AG10803 (cell line): ENCODE results near the gene PLEKHJ1.

ENCODE experiments used
- DNase-seq: peaks from one replicate; pipeline ENCODE4 v3.0.0; 2010; ENCODE audit warnings: low read depth
- H3K4me3 ChIP-seq: 2 replicates; pipeline ENCODE4 v1.5.1; 2011; ENCODE audit warnings: mild to moderate bottlenecking, low read length, control low read depth
- CTCF ChIP-seq: conservative IDR thresholded peaks from 2 replicates; pipeline ENCODE4 v1.5.1; 2011; ENCODE audit warnings: mild to moderate bottlenecking, low read length, control low read depth, inconsistent platforms

Gene PLEKHJ1

DNA sequence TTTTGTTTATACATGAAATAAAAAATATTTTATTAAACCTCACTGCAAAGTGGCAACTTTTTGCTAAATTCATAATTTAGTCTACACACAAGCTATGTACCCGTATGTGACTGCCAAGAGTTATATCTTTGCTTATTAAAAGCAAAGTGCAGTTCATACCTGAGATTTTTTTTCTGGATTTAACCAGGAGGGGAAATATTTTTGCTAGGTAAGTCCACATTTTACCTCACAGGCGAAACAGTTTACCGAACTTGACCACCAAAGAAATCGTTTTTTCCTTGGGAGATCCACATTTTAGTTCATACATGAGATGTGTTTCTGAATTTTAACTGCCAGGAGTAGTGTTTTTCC, 32.3 kb upstream of the PLEKHJ1 start:
- no peak for TF ChIP-seq CTCF
- no peak for DNase-seq
- H3K4me3 ChIP-seq, result peak overlapping the region; percentile 74

DNA sequence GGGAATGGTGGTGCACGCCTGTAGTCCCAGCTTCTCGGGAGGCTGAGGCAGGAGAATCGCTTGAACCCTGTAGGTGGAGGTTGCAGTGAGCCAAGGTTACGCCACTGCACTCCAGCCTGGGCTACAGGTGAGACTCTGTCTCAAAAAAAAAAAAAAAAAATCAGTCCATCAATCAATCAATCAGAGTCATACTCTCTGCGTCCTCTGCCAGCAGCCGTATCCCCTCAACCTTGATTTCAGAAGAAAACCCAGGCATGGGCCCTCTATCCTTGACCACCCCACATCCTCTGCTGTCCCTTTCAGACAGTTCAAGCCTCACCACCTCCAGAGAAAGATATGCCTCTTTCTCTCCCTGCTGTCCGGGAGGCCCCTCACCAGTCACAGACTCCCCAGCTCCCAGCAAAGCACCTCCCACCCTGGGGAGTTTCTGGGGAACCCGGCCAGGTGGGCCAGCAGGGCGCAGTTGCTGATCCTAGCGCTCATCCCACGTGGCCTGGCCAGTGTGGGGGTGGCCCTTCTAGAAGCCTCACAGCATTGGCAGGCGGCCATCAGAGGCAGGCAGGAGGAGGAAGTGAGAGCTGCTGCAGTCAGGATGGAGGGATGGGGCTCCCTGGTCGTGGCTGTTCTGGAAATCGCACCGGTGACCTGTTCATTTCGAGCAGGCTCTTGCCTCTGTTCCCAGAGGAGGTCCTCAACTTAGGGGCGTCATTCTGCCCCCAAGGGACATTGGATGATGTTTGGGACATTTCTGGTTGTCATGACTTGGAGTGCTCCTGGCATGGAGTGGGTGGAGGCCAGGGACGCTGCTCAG, 30.3 kb upstream of the PLEKHJ1 start:
- no peak for TF ChIP-seq CTCF
- peak; percentile 75 for DNase-seq
- no peak overlapping the region for H3K4me3 ChIP-seq

DNA sequence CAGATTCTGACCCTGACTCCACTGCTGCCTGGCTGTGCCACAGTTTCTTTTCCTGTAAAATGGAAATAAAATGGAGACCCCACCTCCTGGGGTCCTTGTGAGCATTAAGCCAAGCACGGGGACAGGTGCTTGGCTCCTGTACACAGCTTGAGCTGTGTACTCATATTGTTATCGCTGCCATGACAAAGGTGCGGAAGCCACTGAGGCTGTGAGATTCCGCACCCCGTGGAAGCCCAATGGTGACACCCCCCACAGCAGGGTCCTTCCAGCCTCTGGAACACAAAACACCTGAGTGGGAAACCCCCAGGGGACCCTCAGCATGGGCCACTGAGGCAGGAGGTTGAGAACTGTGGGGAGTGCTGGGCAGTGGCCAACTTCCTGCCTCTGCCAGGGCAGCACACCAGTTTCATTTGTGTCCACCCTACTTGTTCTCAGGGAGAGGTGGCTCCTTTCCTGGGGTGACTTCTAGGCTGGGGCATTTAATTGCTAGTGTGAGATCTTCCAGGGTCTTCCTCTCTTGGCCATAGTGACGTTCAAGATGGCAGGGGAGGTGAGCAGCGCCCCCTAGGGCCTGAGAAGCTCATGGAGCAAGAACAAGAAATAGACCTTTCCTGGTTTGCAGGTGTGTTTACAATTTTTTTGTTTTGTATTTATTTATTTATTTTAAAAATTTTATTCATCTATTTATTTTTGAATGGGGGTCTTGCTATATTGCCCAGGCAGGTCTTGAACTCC, 25.5 kb upstream of the PLEKHJ1 start:
- no peak for DNase-seq

GRCh38 chr19:2260341-2260805, 24.2 kb upstream of the PLEKHJ1 start:
- DNase-seq, result peak; percentile 56
- TF ChIP-seq CTCF, result no peak

More for the DNA sequence above, 25.5 kb upstream of the PLEKHJ1 start:
- TF ChIP-seq CTCF, result peak; percentile 55
- no peak overlapping the region for H3K4me3 ChIP-seq

DNA sequence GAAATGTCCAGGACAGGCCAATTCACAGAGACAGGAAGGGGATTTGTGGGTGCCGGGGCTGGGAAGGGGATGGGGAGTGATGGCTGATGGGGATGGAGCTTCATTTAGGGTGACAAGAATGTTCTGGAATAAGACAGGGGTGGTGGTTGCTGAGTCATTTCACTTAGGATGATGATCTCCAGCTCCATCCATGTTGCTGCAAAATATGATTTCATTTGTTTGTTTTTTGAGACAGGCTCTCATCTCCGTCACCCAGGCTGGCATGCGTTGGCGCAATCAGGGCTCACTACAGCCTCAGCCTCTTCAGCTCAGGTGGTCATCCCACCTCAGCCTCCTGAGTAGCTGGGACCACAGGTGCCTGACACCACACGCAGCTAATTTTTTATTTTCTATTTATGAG, 23.2 kb upstream of the PLEKHJ1 start:
- no peak for DNase-seq
- no peak for TF ChIP-seq CTCF
- no peak overlapping the region for H3K4me3 ChIP-seq

More at GRCh38 chr19:2260341-2260805, 24.2 kb upstream of the PLEKHJ1 start:
- no peak overlapping the region for H3K4me3 ChIP-seq

GRCh38 chr19:2255982-2256685, 20.0 kb upstream of the PLEKHJ1 start, which contains the start of gene JSRP1:
Gene JSRP1, minus strand, starts transcription at chr19:2256417. Its CDS starts 1,103 bp downstream, at chr19:2255314.
- DNase-seq, result no peak
- H3K4me3 ChIP-seq, result no peak within 1 kb of the TSS
- no peak for TF ChIP-seq CTCF
